ENCODE measurements around the gene TNNC1. TPM values are rescaled to one million over a fixed set of nuclear protein-coding genes. Genes with fewer than 3 reads are reported as not detected.

Gene TNNC1
- total RNA-seq, 1 experiment from 2014 or later = 5.6 TPM

- Mint-ChIP-seq H3K27me3 (ENCODE audit: low read depth) (no peaks in the 10 kb centered on the region; the same call in 1 of the 2 replicates), H3K4me1 (peaks cover 29% of the 10 kb centered on the region)
- TF ChIP-seq CBFB (CRISPR knock-in tag; IDR thresholded peaks at IDR 0.05; ENCODE audit: low read depth) (no peak), ZNF671 (CRISPR knock-in tag; IDR thresholded peaks at IDR 0.05) (no peak), AFF4 (CRISPR knock-in tag; IDR thresholded peaks at IDR 0.05; ENCODE audit: borderline replicate concordance) (no peak), GRHL2 (CRISPR knock-in tag; IDR thresholded peaks at IDR 0.05; ENCODE audit: insufficient replicate concordance, severe bottlenecking) (no peak), NFE2L1 (CRISPR knock-in tag; IDR thresholded peaks at IDR 0.05) (no peak), CREM (CRISPR knock-in tag; IDR thresholded peaks at IDR 0.05) (no peak), HMGXB4 (CRISPR knock-in tag; IDR thresholded peaks at IDR 0.05) (no peak), IRF1 (CRISPR knock-in tag; IDR thresholded peaks at IDR 0.05) (no peak), KAT7 (CRISPR knock-in tag; IDR thresholded peaks at IDR 0.05; ENCODE audit: borderline replicate concordance) (no peak), FOXK1 (CRISPR knock-in tag; IDR thresholded peaks at IDR 0.05) (no peak), SOX15 (CRISPR knock-in tag; IDR thresholded peaks at IDR 0.05) (no peak), HMGA2 (CRISPR knock-in tag; IDR thresholded peaks at IDR 0.05) (no peak)
- TF ChIP-seq, protein P1, sequence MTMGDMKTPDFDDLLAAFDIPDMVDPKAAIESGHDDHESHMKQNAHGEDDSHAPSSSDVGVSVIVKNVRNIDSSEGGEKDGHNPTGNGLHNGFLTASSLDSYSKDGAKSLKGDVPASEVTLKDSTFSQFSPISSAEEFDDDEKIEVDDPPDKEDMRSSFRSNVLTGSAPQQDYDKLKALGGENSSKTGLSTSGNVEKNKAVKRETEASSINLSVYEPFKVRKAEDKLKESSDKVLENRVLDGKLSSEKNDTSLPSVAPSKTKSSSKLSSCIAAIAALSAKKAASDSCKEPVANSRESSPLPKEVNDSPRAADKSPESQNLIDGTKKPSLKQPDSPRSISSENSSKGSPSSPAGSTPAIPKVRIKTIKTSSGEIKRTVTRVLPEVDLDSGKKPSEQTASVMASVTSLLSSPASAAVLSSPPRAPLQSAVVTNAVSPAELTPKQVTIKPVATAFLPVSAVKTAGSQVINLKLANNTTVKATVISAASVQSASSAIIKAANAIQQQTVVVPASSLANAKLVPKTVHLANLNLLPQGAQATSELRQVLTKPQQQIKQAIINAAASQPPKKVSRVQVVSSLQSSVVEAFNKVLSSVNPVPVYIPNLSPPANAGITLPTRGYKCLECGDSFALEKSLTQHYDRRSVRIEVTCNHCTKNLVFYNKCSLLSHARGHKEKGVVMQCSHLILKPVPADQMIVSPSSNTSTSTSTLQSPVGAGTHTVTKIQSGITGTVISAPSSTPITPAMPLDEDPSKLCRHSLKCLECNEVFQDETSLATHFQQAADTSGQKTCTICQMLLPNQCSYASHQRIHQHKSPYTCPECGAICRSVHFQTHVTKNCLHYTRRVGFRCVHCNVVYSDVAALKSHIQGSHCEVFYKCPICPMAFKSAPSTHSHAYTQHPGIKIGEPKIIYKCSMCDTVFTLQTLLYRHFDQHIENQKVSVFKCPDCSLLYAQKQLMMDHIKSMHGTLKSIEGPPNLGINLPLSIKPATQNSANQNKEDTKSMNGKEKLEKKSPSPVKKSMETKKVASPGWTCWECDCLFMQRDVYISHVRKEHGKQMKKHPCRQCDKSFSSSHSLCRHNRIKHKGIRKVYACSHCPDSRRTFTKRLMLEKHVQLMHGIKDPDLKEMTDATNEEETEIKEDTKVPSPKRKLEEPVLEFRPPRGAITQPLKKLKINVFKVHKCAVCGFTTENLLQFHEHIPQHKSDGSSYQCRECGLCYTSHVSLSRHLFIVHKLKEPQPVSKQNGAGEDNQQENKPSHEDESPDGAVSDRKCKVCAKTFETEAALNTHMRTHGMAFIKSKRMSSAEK (CRISPR knock-in tag; IDR thresholded peaks at IDR 0.05; ENCODE audit: borderline replicate concordance) = no peak
- TF ChIP-seq, protein P2, sequence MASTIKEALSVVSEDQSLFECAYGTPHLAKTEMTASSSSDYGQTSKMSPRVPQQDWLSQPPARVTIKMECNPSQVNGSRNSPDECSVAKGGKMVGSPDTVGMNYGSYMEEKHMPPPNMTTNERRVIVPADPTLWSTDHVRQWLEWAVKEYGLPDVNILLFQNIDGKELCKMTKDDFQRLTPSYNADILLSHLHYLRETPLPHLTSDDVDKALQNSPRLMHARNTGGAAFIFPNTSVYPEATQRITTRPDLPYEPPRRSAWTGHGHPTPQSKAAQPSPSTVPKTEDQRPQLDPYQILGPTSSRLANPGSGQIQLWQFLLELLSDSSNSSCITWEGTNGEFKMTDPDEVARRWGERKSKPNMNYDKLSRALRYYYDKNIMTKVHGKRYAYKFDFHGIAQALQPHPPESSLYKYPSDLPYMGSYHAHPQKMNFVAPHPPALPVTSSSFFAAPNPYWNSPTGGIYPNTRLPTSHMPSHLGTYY (CRISPR knock-in tag; IDR thresholded peaks at IDR 0.05) = no peak
- TF ChIP-seq, protein P3, sequence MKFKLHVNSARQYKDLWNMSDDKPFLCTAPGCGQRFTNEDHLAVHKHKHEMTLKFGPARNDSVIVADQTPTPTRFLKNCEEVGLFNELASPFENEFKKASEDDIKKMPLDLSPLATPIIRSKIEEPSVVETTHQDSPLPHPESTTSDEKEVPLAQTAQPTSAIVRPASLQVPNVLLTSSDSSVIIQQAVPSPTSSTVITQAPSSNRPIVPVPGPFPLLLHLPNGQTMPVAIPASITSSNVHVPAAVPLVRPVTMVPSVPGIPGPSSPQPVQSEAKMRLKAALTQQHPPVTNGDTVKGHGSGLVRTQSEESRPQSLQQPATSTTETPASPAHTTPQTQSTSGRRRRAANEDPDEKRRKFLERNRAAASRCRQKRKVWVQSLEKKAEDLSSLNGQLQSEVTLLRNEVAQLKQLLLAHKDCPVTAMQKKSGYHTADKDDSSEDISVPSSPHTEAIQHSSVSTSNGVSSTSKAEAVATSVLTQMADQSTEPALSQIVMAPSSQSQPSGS (CRISPR knock-in tag; IDR thresholded peaks at IDR 0.05; ENCODE audit: borderline replicate concordance, low read depth) = no peak
- TF ChIP-seq, protein P4, sequence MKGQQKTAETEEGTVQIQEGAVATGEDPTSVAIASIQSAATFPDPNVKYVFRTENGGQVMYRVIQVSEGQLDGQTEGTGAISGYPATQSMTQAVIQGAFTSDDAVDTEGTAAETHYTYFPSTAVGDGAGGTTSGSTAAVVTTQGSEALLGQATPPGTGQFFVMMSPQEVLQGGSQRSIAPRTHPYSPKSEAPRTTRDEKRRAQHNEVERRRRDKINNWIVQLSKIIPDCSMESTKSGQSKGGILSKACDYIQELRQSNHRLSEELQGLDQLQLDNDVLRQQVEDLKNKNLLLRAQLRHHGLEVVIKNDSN (CRISPR knock-in tag; IDR thresholded peaks at IDR 0.05) = no peak
- TF ChIP-seq, protein P5, sequence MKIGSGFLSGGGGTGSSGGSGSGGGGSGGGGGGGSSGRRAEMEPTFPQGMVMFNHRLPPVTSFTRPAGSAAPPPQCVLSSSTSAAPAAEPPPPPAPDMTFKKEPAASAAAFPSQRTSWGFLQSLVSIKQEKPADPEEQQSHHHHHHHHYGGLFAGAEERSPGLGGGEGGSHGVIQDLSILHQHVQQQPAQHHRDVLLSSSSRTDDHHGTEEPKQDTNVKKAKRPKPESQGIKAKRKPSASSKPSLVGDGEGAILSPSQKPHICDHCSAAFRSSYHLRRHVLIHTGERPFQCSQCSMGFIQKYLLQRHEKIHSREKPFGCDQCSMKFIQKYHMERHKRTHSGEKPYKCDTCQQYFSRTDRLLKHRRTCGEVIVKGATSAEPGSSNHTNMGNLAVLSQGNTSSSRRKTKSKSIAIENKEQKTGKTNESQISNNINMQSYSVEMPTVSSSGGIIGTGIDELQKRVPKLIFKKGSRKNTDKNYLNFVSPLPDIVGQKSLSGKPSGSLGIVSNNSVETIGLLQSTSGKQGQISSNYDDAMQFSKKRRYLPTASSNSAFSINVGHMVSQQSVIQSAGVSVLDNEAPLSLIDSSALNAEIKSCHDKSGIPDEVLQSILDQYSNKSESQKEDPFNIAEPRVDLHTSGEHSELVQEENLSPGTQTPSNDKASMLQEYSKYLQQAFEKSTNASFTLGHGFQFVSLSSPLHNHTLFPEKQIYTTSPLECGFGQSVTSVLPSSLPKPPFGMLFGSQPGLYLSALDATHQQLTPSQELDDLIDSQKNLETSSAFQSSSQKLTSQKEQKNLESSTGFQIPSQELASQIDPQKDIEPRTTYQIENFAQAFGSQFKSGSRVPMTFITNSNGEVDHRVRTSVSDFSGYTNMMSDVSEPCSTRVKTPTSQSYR (CRISPR knock-in tag; IDR thresholded peaks at IDR 0.05) = no peak
- TF ChIP-seq, protein P6, sequence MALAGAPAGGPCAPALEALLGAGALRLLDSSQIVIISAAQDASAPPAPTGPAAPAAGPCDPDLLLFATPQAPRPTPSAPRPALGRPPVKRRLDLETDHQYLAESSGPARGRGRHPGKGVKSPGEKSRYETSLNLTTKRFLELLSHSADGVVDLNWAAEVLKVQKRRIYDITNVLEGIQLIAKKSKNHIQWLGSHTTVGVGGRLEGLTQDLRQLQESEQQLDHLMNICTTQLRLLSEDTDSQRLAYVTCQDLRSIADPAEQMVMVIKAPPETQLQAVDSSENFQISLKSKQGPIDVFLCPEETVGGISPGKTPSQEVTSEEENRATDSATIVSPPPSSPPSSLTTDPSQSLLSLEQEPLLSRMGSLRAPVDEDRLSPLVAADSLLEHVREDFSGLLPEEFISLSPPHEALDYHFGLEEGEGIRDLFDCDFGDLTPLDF (CRISPR knock-in tag; IDR thresholded peaks at IDR 0.05) = no peak
Observed at GRCh38 chr3:52452126-52452525, 1.7 kb downstream of the TNNC1 start.

More at GRCh38 chr3:52452126-52452525, 1.7 kb downstream of the TNNC1 start:
- Mint-ChIP-seq H3K27ac (no peak overlapping the region), H3K4me3 (no peak overlapping the region), H3K36me3 (peaks cover 2% of the 10 kb centered on the region; the same call in 1 of the 2 replicates), H3K9me3 (no peaks in the 10 kb centered on the region)
- POLR2A ChIA-PET = no interaction called here
- no peak for DNase-seq (ENCODE audit: low spot score)
- ATAC-seq = no peak
- CTCF ChIA-PET = interaction anchor here (1.7 to 3.8 kb wide), 2 partner anchors 40 to 67 kb away, joined by 9 to 20 read pairs; no protein-coding TSS in a partner anchor

Data from WTC11 (cell line).